K562 (cell line): Measurements from ENCODE around the gene IGIP. TPM values are rescaled to one million over a fixed set of nuclear protein-coding genes. Genes with fewer than 3 reads are reported as not detected.

Experiments used
- ELK3 ChIP-seq: fragments of 450-650 bp; formaldehyde crosslinking; IDR thresholded peaks from 2 replicates; pipeline ENCODE4 v1.4.0; 2020; ENCODE audit warnings: mild to moderate bottlenecking
- FOXJ2 ChIP-seq: fragments of 200-800 bp; sonication (Bioruptor generic); IDR thresholded peaks from 2 replicates; pipeline ENCODE4 v1.6.1; 2016; ENCODE audit warnings: missing genetic modification characterization, missing compliant biosample characterization
- FUS ChIP-seq: fragments of 200-400 bp; formaldehyde crosslinking; optimal IDR thresholded peaks from 2 replicates; pipeline ENCODE3; 2017; ENCODE audit warnings: low read depth, low read length
- GABPB1 ChIP-seq: sonication (generic); formaldehyde crosslinking; IDR thresholded peaks from 2 replicates; pipeline ENCODE4 v1.8.0; 2022; ENCODE audit warnings: mild to moderate bottlenecking, missing genetic modification reagents
- KLF16 ChIP-seq: IDR thresholded peaks from 2 replicates; pipeline ENCODE4 v1.6.1; 2016; ENCODE audit warnings: antibody characterized with exemption
- MCM5 ChIP-seq: fragments of 450-650 bp; IDR thresholded peaks from 2 replicates; pipeline ENCODE4 v1.6.1; 2016; ENCODE audit warnings: low read depth
- MGA ChIP-seq: fragments of 450-650 bp; IDR thresholded peaks from 2 replicates; pipeline ENCODE4 v1.6.1; 2016; ENCODE audit warnings: mild to moderate bottlenecking, moderate library complexity
- MTA3 ChIP-seq: fragments of 450-650 bp; formaldehyde crosslinking; IDR thresholded peaks from 2 replicates; pipeline ENCODE4 v1.6.1; 2017; ENCODE audit warnings: mild to moderate bottlenecking, borderline replicate concordance
- NCOA4 ChIP-seq: fragments of 450-650 bp; IDR thresholded peaks from 2 replicates; pipeline ENCODE4 v1.6.1; 2018; ENCODE audit warnings: mild to moderate bottlenecking; ENCODE audit not compliant: partially characterized antibody
- NELFE ChIP-seq: IDR thresholded peaks from 2 replicates; pipeline ENCODE4 v1.6.1; 2011; ENCODE audit warnings: mild to moderate bottlenecking; ENCODE audit not compliant: insufficient read depth, insufficient read length
- NR1H2 ChIP-seq: sonication (generic); formaldehyde crosslinking; IDR thresholded peaks from 2 replicates; pipeline ENCODE4 v1.4.0; 2020; ENCODE audit warnings: mild to moderate bottlenecking, missing genetic modification reagents
- PHF8 ChIP-seq: fragments of 200-600 bp; sonication (generic); IDR thresholded peaks from 2 replicates; pipeline ENCODE4 v1.6.1; 2012; ENCODE audit warnings: mixed run types, mild to moderate bottlenecking, inconsistent platforms, low read length, moderate library complexity, borderline replicate concordance
- SMC3 ChIP-seq: conservative IDR thresholded peaks from 2 replicates; pipeline ENCODE4 v1.6.1; 2011; ENCODE audit warnings: low read depth, low read length, improper control_type of control experiment; ENCODE audit not compliant: insufficient read depth
- TGIF2 ChIP-seq: sonication (generic); formaldehyde crosslinking; IDR thresholded peaks from 2 replicates; pipeline ENCODE4 v1.8.1; 2022; ENCODE audit warnings: mild to moderate bottlenecking, missing genetic modification reagents, moderate library complexity
- polyA plus RNA-seq, 8 experiments: library from polyadenylated mRNA; depleted of rRNA in 4 of 8; stranded (reverse) in 5 of 8; unstranded in 3 of 8; fragments of >200 nt; fragmentation: Nextera tagmentation in 2 of 8; fragmentation: Illumina TruSeq in 1 of 8; extraction: Ambion mirVana in 2 of 8; extraction: Trizol in 1 of 8; gene quantifications; 2 replicates each; pipeline versions ENCODE4 v1.2.1 to v1.2.3, GENCODE V29; 2011 to 2014; ENCODE audit warnings: inconsistent platforms in 1 of 8, missing spikeins in 1 of 8
- total RNA-seq, 7 experiments: library from RNA; depleted of rRNA in 6 of 7; stranded (reverse); fragments of >200 nt in 6 of 7; fragmentation: Illumina TruSeq in 2 of 7; extraction: Trizol in 2 of 7; gene quantifications; 2 replicates each; pipeline versions ENCODE4 v1.2.1 to v1.2.3, GENCODE V29; 2011 to 2021; ENCODE audit warnings: low replicate concordance in 1 of 7

Gene IGIP
- total and polyA plus RNA-seq, 9 of the 15 experiments (the other 6 are each of a cell fraction or from before 2014, with no cell fraction given) = 0.52 to 1.6 (median 1.2) TPM

- TF ChIP-seq MGA (no peak), MCM5 (no peak), SMC3 (no peak), FOXJ2 (tag) (no peak), TGIF2 (no peak), PHF8 (peak; percentile 53; the same call in 1 of the 2 replicates), MTA3 (no peak), NELFE (no peak), FUS (no peak), ELK3 (CRISPR knock-in tag) (no peak), NR1H2 (CRISPR knock-in tag) (no peak), GABPB1 (0 out of 2 replicates have a peak, but pooled peaks have one; percentile 9), KLF16 (no peak), NCOA4 (no peak)
Observed at GRCh38 chr5:140113699-140114263, 12.0 kb upstream of the IGIP start, which contains the start of gene PURA (continued).
